Kidney (tissue), 14 donors: ENCODE data around the gene OR1F1. TPM values are rescaled to one million over a fixed set of nuclear protein-coding genes. Genes with fewer than 3 reads are reported as not detected.

Experiments
- DNase-seq, 5 donors: peaks; one replicate each; pipeline ENCODE4 v3.0.0-alpha.2; 2013 to 2020
- FAIRE-seq: peaks from 2 replicates; lab custom pipeline; 2012; peaks lifted over from hg19 to GRCh38; lab: Jason Lieb, UNC
- H3K27ac ChIP-seq, 2 donors: one replicate each; pipeline ENCODE4 v1.7.0; 2013; ENCODE audit warnings: low read depth in 2 of 2, low read length in 2 of 2, inconsistent platforms in 1 of 2
- H3K27me3 ChIP-seq: one replicate; pipeline ENCODE4 v1.7.1; 2013; ENCODE audit warnings: low read length, inconsistent platforms; ENCODE audit not compliant: control insufficient read depth, insufficient read depth
- H3K36me3 ChIP-seq, 3 donors: one replicate each; pipeline versions ENCODE4 v1.7.0 to v1.7.1; 2013; ENCODE audit warnings: low read length in 3 of 3, control low read depth in 1 of 3, inconsistent platforms in 1 of 3; ENCODE audit not compliant: insufficient read depth in 3 of 3, control insufficient read depth in 2 of 3
- H3K4me1 ChIP-seq, 3 donors: one replicate each; pipeline versions ENCODE4 v1.7.0 to v1.7.1; 2013; ENCODE audit warnings: low read length in 3 of 3, inconsistent platforms in 1 of 3, low read depth in 1 of 3; ENCODE audit not compliant: control insufficient read depth in 2 of 3, insufficient read depth in 2 of 3
- H3K4me3 ChIP-seq, 3 donors: one replicate each; pipeline versions ENCODE4 v1.7.0 to v1.8.1; 2013; ENCODE audit warnings: low read length in 3 of 3, control low read depth in 1 of 3, inconsistent platforms in 1 of 3
- H3K9ac ChIP-seq, 3 donors: one replicate each; pipeline versions ENCODE4 v1.7.0 to v1.7.1; 2013; ENCODE audit warnings: low read length in 3 of 3, control low read depth in 1 of 3, inconsistent platforms in 1 of 3
- H3K9me3 ChIP-seq, 3 donors: one replicate each; pipeline versions ENCODE4 v1.7.0 to v1.7.1; 2013; ENCODE audit warnings: low read length in 3 of 3, control low read depth in 1 of 3, inconsistent platforms in 1 of 3; ENCODE audit not compliant: control insufficient read depth in 2 of 3, insufficient read depth in 1 of 3
- CTCF ChIP-seq: IDR thresholded peaks from 3 replicates; pipeline ENCODE4 v1.5.1; 2012; ENCODE audit warnings: mild to moderate bottlenecking, moderate library complexity, borderline replicate concordance; ENCODE audit not compliant: insufficient read depth; ENCODE audit errors: extremely low read depth
- intact Hi-C: fragments of 100-400 bp; cut with DNase I; formaldehyde crosslinking; loops from one replicate; pipeline ENCODE4 v1.11.1; 2022
- polyA plus RNA-seq: library from polyadenylated mRNA; stranded (reverse); fragments of 350-450 nt; fragmentation: Illumina TruSeq; extraction: RNeasy Lipid Tissue Mini Kit (QIAGEN cat#74804); gene quantifications from one replicate; pipeline ENCODE4 v1.2.3, GENCODE V29; 2014; ENCODE audit warnings: low read depth, low replicate concordance; ENCODE audit not compliant: insufficient read depth
- total RNA-seq: library from RNA; stranded (reverse); fragmentation: NEBNext Ultra II Directional; extraction: Animal tissue kit (Norgen Biotek cat#: 25700); gene quantifications from one replicate; pipeline ENCODE4 v1.2.1, GENCODE V29; 2021
- donor health status: control.
- donor health status: control.
- donor health status: control.
- donor health status: control.
- donor health status: control.
- donor health status: DM: yes; HTN: yes; CAD: no.
- donor health status: Normal renal cell carcinoma (clear cell type).

Gene OR1F1
- total and polyA plus RNA-seq, 2 donors from 2014 or later, result not detected

DNA sequence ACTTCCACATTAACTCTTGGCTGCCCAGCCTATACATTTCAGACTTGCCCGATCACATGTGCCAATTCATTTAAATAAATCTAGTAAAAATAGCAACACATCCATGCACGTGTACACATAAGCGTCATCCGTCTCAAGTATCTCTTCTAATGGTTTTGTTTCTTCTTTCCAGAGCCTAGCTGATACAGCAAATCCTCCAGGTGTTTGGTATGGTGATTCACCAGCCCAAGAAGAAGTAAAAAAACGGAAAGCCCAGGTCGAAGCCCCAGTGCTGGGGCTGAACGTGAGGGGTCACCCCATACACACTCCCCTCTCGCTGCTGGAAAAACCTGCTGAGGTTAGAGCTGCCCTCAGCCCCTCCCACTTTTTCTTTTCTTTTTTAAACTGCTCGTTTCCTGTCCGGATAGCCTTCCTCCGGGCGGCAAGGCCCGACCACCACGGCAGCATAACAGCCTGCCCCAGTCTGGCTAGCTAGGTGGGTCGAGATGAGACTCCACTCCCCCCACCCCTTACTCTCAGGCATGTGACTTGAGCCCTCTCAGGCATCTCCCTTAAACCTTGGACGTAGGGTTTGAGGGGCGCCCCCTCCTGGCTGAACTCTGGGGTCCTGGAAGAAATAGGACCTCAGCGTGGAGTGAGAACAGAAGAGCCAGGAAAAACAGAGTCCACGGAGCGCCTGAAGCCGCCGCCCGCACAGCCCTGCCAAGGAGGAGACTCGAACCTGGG, 13.9 kb upstream of the OR1F1 start:
- Histone ChIP-seq H3K9me3 (no peaks in the 10 kb centered on the region), H3K4me1 (no peaks in the 10 kb centered on the region), H3K27ac (no peak overlapping the region), H3K36me3 (no peaks in the 10 kb centered on the region), H3K4me3 (no peak overlapping the region), H3K27me3 (peaks cover 56% of the 10 kb centered on the region), H3K9ac (no peak overlapping the region)
- intact Hi-C loops, result no loop called here
- no peak for TF ChIP-seq CTCF
- no peak for FAIRE-seq
- DNase-seq, result peak in 3 of 5 donors; percentile 37 to 57 (median 49)

- intact Hi-C loops, result no loop called here
- no peaks in the 10 kb centered on the region for H3K9me3 ChIP-seq
- H3K4me1 ChIP-seq, result no peaks in the 10 kb centered on the region
- H3K36me3 ChIP-seq, result no peaks in the 10 kb centered on the region
- FAIRE-seq, result no peak
- peak in 1 of 5 donors; percentile 34 for DNase-seq
- peaks cover 56% of the 10 kb centered on the region for H3K27me3 ChIP-seq
- TF ChIP-seq CTCF, result no peak
- H3K27ac ChIP-seq, result no peak overlapping the region
- no peak overlapping the region for H3K9ac ChIP-seq
- H3K4me3 ChIP-seq, result no peak overlapping the region
Observed at GRCh38 chr16:3174618-3175148, 13.3 kb upstream of the OR1F1 start.

- H3K4me1 ChIP-seq, result no peaks in the 10 kb centered on the region
- no peak for TF ChIP-seq CTCF
Observed at GRCh38 chr16:3175157-3176093, 12.6 kb upstream of the OR1F1 start.

More at GRCh38 chr16:3175157-3176093, 12.6 kb upstream of the OR1F1 start:
- intact Hi-C loops, result no loop called here
- no peak overlapping the region for H3K4me3 ChIP-seq
- no peak for FAIRE-seq
- H3K36me3 ChIP-seq, result no peaks in the 10 kb centered on the region
- peaks cover 55% of the 10 kb centered on the region for H3K27me3 ChIP-seq
- H3K9me3 ChIP-seq, result no peaks in the 10 kb centered on the region
- H3K9ac ChIP-seq, result no peak overlapping the region
- H3K27ac ChIP-seq, result no peak overlapping the region
- peak in 2 of 5 donors; percentile 11 to 53 for DNase-seq
